Type B pancreatic cell (in vitro differentiated cells): ENCODE results near the gene GPR162. TPM values are rescaled to one million over a fixed set of nuclear protein-coding genes. Genes with fewer than 3 reads are reported as not detected.

Experiments used
- DNase-seq: peaks from one replicate; pipeline ENCODE4 v3.0.0; 2021; ENCODE audit warnings: mixed read lengths; ENCODE audit not compliant: unreplicated experiment; ENCODE audit errors: extremely low spot score
- H3K27ac Mint-ChIP-seq: 2 replicates; pipeline ENCODE4 v1.8.0; 2021; ENCODE audit warnings: mild to moderate bottlenecking, mixed read lengths
- H3K27me3 Mint-ChIP-seq: 2 replicates; pipeline ENCODE4 v1.8.0; 2021; ENCODE audit warnings: mixed read lengths
- H3K36me3 Mint-ChIP-seq: 2 replicates; pipeline ENCODE4 v1.8.0; 2021; ENCODE audit warnings: mixed read lengths
- H3K4me1 Mint-ChIP-seq: one replicate; pipeline ENCODE4 v1.8.0; 2021; ENCODE audit warnings: mixed read lengths; ENCODE audit not compliant: unreplicated experiment
- H3K4me3 Mint-ChIP-seq: 2 replicates; pipeline ENCODE4 v1.8.0; 2021; ENCODE audit warnings: mild to moderate bottlenecking, mixed read lengths
- H3K9me3 Mint-ChIP-seq: 2 replicates; pipeline ENCODE4 v1.8.0; 2021; ENCODE audit warnings: mixed read lengths
- CTCF ChIP-seq: fragments of 200-600 bp; sonication (generic); conservative IDR thresholded peaks from 2 replicates; pipeline ENCODE4 v1.5.0; 2021; ENCODE audit warnings: antibody characterized with exemption, mild to moderate bottlenecking
- total RNA-seq: library from RNA; stranded (reverse); gene quantifications from 2 replicates; pipeline ENCODE4 v1.2.1, GENCODE V29; 2021; ENCODE audit warnings: low replicate concordance

The GPR162 gene
- total RNA-seq, 1 donor from 2014 or later, result 17.8 TPM

GRCh38 chr12:6779708-6780432 is 41.8 kb upstream of the GPR162 start:
- H3K27me3 Mint-ChIP-seq, result peaks cover 51% of the 10 kb centered on the region
- H3K27ac Mint-ChIP-seq, result peak overlapping the region; percentile 42

GRCh38 chr12:6780573-6780972 is 41.0 kb upstream of the GPR162 start:
- no peaks in the 10 kb centered on the region for H3K9me3 Mint-ChIP-seq
- peaks cover 8% of the 10 kb centered on the region for H3K36me3 Mint-ChIP-seq
- no peak overlapping the region for H3K4me3 Mint-ChIP-seq
- peaks cover 17% of the 10 kb centered on the region for H3K4me1 Mint-ChIP-seq
- peaks cover 44% of the 10 kb centered on the region for H3K27me3 Mint-ChIP-seq
- TF ChIP-seq CTCF, result no peak
- no peak for DNase-seq
- H3K27ac Mint-ChIP-seq, result no peak overlapping the region

More at GRCh38 chr12:6779708-6780432, 41.8 kb upstream of the GPR162 start:
- DNase-seq, result no peak
- Mint-ChIP-seq H3K36me3 (peaks cover 10% of the 10 kb centered on the region), H3K4me1 (peaks cover 17% of the 10 kb centered on the region), H3K9me3 (no peaks in the 10 kb centered on the region), H3K4me3 (no peak overlapping the region)
- TF ChIP-seq CTCF, result no peak

- no peak for DNase-seq
- Mint-ChIP-seq H3K4me1 (peaks cover 27% of the 10 kb centered on the region), H3K27me3 (peaks cover 38% of the 10 kb centered on the region), H3K36me3 (peaks cover 4% of the 10 kb centered on the region), H3K27ac (no peak overlapping the region), H3K4me3 (no peak overlapping the region), H3K9me3 (no peaks in the 10 kb centered on the region)
- TF ChIP-seq CTCF, result no peak
Observed at GRCh38 chr12:6782119-6782518, 39.5 kb upstream of the GPR162 start.

GRCh38 chr12:6782850-6783566 is 38.6 kb upstream of the GPR162 start:
- Mint-ChIP-seq H3K27ac (peak overlapping the region; percentile 10), H3K27me3 (peaks cover 29% of the 10 kb centered on the region)
- no peak for TF ChIP-seq CTCF

GRCh38 chr12:6783828-6784227 is 37.8 kb upstream of the GPR162 start:
- Mint-ChIP-seq H3K4me1 (peaks cover 18% of the 10 kb centered on the region), H3K9me3 (no peaks in the 10 kb centered on the region), H3K27ac (no peak overlapping the region), H3K36me3 (no peaks in the 10 kb centered on the region), H3K27me3 (peaks cover 21% of the 10 kb centered on the region), H3K4me3 (no peak overlapping the region)
- no peak for DNase-seq
- TF ChIP-seq CTCF, result no peak

More at GRCh38 chr12:6782850-6783566, 38.6 kb upstream of the GPR162 start:
- peaks cover 26% of the 10 kb centered on the region for H3K4me1 Mint-ChIP-seq
- no peak for DNase-seq
- no peaks in the 10 kb centered on the region for H3K9me3 Mint-ChIP-seq
- H3K36me3 Mint-ChIP-seq, result peaks cover 2% of the 10 kb centered on the region
- no peak overlapping the region for H3K4me3 Mint-ChIP-seq
